T-cell (primary cell): ENCODE measurements around the gene EPB41L5. TPM values are rescaled to one million over a fixed set of nuclear protein-coding genes. Genes with fewer than 3 reads are reported as not detected.

Experiments
- ATAC-seq, 4 experiments: fragments of 200-7000 bp in 3 of 4; fragments of 150-1000 bp in 1 of 4; cut with Tn5 transposase; replicated peaks in 1 of 4; 1 replicate in 3 of 4; 2 replicates in 1 of 4; pipeline ENCODE4 v1.10.0; 2021; ENCODE audit warnings: moderate library complexity in 3 of 4, mild to moderate bottlenecking in 2 of 4, moderate number of reproducible peaks in 1 of 4
- CTCF ChIA-PET, 2 donors: fragments of 300-600 bp; sonication (Branson Sonifier 250); formaldehyde crosslinking; loops; one replicate each; lab custom pipeline; 2022; ENCODE audit warnings: antibody characterized with exemption in 2 of 2; lab: Charles Lee
- POLR2A ChIA-PET, 2 donors: fragments of 300-600 bp; sonication (Branson Sonifier 250); formaldehyde crosslinking; loops; one replicate each; lab custom pipeline; 2022; ENCODE audit warnings: antibody characterized with exemption in 2 of 2; lab: Charles Lee
- DNase-seq, 35 experiments: peaks; one replicate each; pipeline versions ENCODE4 v3.0.0 to v3.0.0-alpha.2; 2013 to 2023
- H3K27ac ChIP-seq: one replicate; pipeline ENCODE4 v1.5.1; 2013; ENCODE audit warnings: low read length
- H3K27me3 ChIP-seq, 2 experiments: replicated peaks in 1 of 2; 1 replicate in 1 of 2; 2 replicates in 1 of 2; pipeline versions ENCODE4 v1.6.1 to v1.7.0; 2013; ENCODE audit warnings: low read length in 1 of 2, mixed read lengths in 1 of 2; ENCODE audit not compliant: control insufficient read depth in 2 of 2, insufficient read depth in 2 of 2; ENCODE audit errors: extremely low read depth in 1 of 2
- H3K36me3 ChIP-seq, 2 donors: 1 replicate in 1 of 2; 2 replicates in 1 of 2; pipeline versions ENCODE4 v1.6.1 to v1.7.0; 2013; ENCODE audit warnings: low read length in 1 of 2; ENCODE audit not compliant: control insufficient read depth in 2 of 2, insufficient read depth in 1 of 2; ENCODE audit errors: extremely low read depth in 1 of 2
- H3K4me1 ChIP-seq, 2 experiments: 1 replicate in 1 of 2; 2 replicates in 1 of 2; pipeline versions ENCODE4 v1.6.1 to v1.7.0; 2013; ENCODE audit warnings: low read length in 2 of 2, mixed read lengths in 1 of 2; ENCODE audit not compliant: insufficient read depth in 2 of 2, control insufficient read depth in 1 of 2; ENCODE audit errors: extremely low read depth in 1 of 2
- H3K4me3 ChIP-seq, 2 donors: 1 replicate in 1 of 2; 2 replicates in 1 of 2; pipeline versions ENCODE4 v1.5.1 to v1.7.0; 2013; ENCODE audit warnings: mild to moderate bottlenecking in 2 of 2, low read length in 1 of 2, moderate library complexity in 1 of 2; ENCODE audit not compliant: control insufficient read depth in 1 of 2; ENCODE audit errors: extremely low read depth in 1 of 2
- H3K9me3 ChIP-seq: 2 replicates; pipeline ENCODE4 v1.7.0; 2013
- H3K27ac Mint-ChIP-seq, 2 donors: one replicate each; pipeline ENCODE4 v1.8.0; 2020 to 2021; ENCODE audit warnings: mild to moderate bottlenecking in 2 of 2, mixed read lengths in 2 of 2
- H3K27me3 Mint-ChIP-seq, 2 donors: one replicate each; pipeline ENCODE4 v1.8.0; 2021 to 2022; ENCODE audit warnings: mixed read lengths in 2 of 2
- H3K36me3 Mint-ChIP-seq: one replicate; pipeline ENCODE4 v1.8.0; 2021; ENCODE audit warnings: mixed read lengths
- H3K4me1 Mint-ChIP-seq, 3 donors: one replicate each; pipeline ENCODE4 v1.8.0; 2020 to 2022; ENCODE audit warnings: mixed read lengths in 3 of 3, mild to moderate bottlenecking in 1 of 3
- H3K4me3 Mint-ChIP-seq, 3 donors: one replicate each; pipeline ENCODE4 v1.8.0; 2020 to 2022; ENCODE audit warnings: mild to moderate bottlenecking in 3 of 3, mixed read lengths in 3 of 3, moderate library complexity in 3 of 3
- H3K9me3 Mint-ChIP-seq, 3 donors: one replicate each; pipeline ENCODE4 v1.8.0; 2020 to 2022; ENCODE audit warnings: mixed read lengths in 3 of 3
- WGBS: methylation state at CpG from one replicate; pipeline ENCODE4 v1.1.5; 2013; ENCODE audit warnings: missing lambda C conversion rate; ENCODE audit not compliant: insufficient coverage; 5-methylcytosine and 5-hydroxymethylcytosine counted together
- total RNA-seq, 35 experiments: library from RNA in 6 of 35; stranded (reverse) in 6 of 35; fragments of 120-200 nt in 1 of 35; gene quantifications; one replicate each; pipeline versions ENCODE4 v1.2.1 to v1.2.4 and lab custom pipeline; 2013 to 2026

The EPB41L5 gene
- total RNA-seq, 5 donors from 2014 or later (not counting 1 experiment from before 2014, with no cell fraction given): 5.6 to 7.9 (median 6.0) TPM

GRCh38 chr2:120223034-120223912, 210.4 kb downstream of the EPB41L5 start, which contains the start of gene TMEM185B:
TSS of gene TMEM185B (minus strand) at chr2:120223400. CDS start at chr2:120222976, 424 bp downstream.
- H3K9me3 Mint-ChIP-seq: peaks cover 0 to 3% (median 0%) of the 10 kb centered on the region in 3 donors
- Histone ChIP-seq H3K4me3 (peak within 1 kb of the TSS; percentile 67 to 73), H3K36me3 (peaks cover 0 to 4% of the 10 kb centered on the region in 2 donors), H3K4me1 (peaks cover 2 to 35% of the 10 kb centered on the region in 2 experiments), H3K27me3 (no peaks in the 10 kb centered on the region), H3K27ac (peak within 1 kb of the TSS; percentile 78), H3K9me3 (no peaks in the 10 kb centered on the region)
- peak; percentile 73 to 91 (median 83) for DNase-seq
- WGBS: 2% methylated on average over 107 of the region's 108 CpGs
- peak; percentile 92 to 96 (median 94) for ATAC-seq
- ChIA-PET CTCF (interaction anchor here (1.0 to 1.5 kb wide), 7 partner anchors 9 to 545 kb away, joined by 3 to 15 read pairs (median 7); partner anchors contain the start of gene RALB (in 1 of the 2)), POLR2A (interaction anchor here (0.6 to 1.1 kb wide), 6 partner anchors 8 to 115 kb away, joined by 3 to 10 read pairs (median 6); no protein-coding TSS in a partner anchor)
- H3K4me3 Mint-ChIP-seq: peak within 1 kb of the TSS; percentile 77 to 84 (median 82)
- peak within 1 kb of the TSS; percentile 89 to 92 for H3K27ac Mint-ChIP-seq
- H3K27me3 Mint-ChIP-seq: no peaks in the 10 kb centered on the region
- peaks cover 32% of the 10 kb centered on the region for H3K36me3 Mint-ChIP-seq
- peaks cover 67 to 69% (median 68%) of the 10 kb centered on the region in 3 donors for H3K4me1 Mint-ChIP-seq

GRCh38 chr2:120224256-120224655, 211.4 kb downstream of the EPB41L5 start:
- 93% methylated on average over 10 of the region's 13 CpGs for WGBS
- Histone ChIP-seq H3K27me3 (no peaks in the 10 kb centered on the region), H3K4me1 (peaks cover 4 to 35% of the 10 kb centered on the region in 2 experiments), H3K36me3 (peaks cover 0 to 4% of the 10 kb centered on the region in 2 donors), H3K9me3 (no peaks in the 10 kb centered on the region), H3K4me3 (peak overlapping the region; percentile 67 to 73), H3K27ac (no peak overlapping the region)
- POLR2A ChIA-PET: no interaction called here
- H3K4me3 Mint-ChIP-seq: peak overlapping the region; percentile 77 to 84 (median 82)
- H3K36me3 Mint-ChIP-seq: peaks cover 23% of the 10 kb centered on the region
- DNase-seq: no peak
- H3K27ac Mint-ChIP-seq: peak overlapping the region; percentile 75 to 89
- CTCF ChIA-PET: interaction anchor here in 1 of 2 donors (1.4 kb wide), 1 partner anchor 28 kb away, joined by 7 read pairs; the partner anchor contains the start of gene RALB
- H3K9me3 Mint-ChIP-seq: peaks cover 0 to 3% (median 0%) of the 10 kb centered on the region in 3 donors
- peaks cover 73 to 75% (median 73%) of the 10 kb centered on the region in 3 donors for H3K4me1 Mint-ChIP-seq
- ATAC-seq: no peak
- H3K27me3 Mint-ChIP-seq: no peaks in the 10 kb centered on the region

GRCh38 chr2:120224735-120225548, 212.1 kb downstream of the EPB41L5 start:
- ATAC-seq: no peak
- no peak overlapping the region for H3K4me3 ChIP-seq
- peak overlapping the region; percentile 77 to 84 (median 82) for H3K4me3 Mint-ChIP-seq
- peaks cover 5 to 35% of the 10 kb centered on the region in 2 experiments for H3K4me1 ChIP-seq
- 97% methylated on average over 6 of the region's 9 CpGs for WGBS
- POLR2A ChIA-PET: no interaction called here
- H3K9me3 ChIP-seq: no peaks in the 10 kb centered on the region
- CTCF ChIA-PET: interaction anchor here in 1 of 2 donors (0.5 kb wide), 1 partner anchor 24 kb away, joined by 4 read pairs; no protein-coding TSS in a partner anchor
- peak overlapping the region; percentile 23 to 64 for H3K27ac Mint-ChIP-seq
- DNase-seq: no peak
- H3K27me3 ChIP-seq: no peaks in the 10 kb centered on the region
- H3K27me3 Mint-ChIP-seq: no peaks in the 10 kb centered on the region
- no peak overlapping the region for H3K27ac ChIP-seq
- H3K36me3 Mint-ChIP-seq: peaks cover 20% of the 10 kb centered on the region
- H3K36me3 ChIP-seq: peaks cover 0 to 1% of the 10 kb centered on the region in 2 donors
- peaks cover 0 to 3% (median 0%) of the 10 kb centered on the region in 3 donors for H3K9me3 Mint-ChIP-seq
- peaks cover 75 to 79% (median 76%) of the 10 kb centered on the region in 3 donors for H3K4me1 Mint-ChIP-seq

- peak overlapping the region in 1 of 2 donors; percentile 64 for H3K27ac Mint-ChIP-seq
Measured at GRCh38 chr2:120225549-120226065, 212.7 kb downstream of the EPB41L5 start.

GRCh38 chr2:120226316-120226715, 213.4 kb downstream of the EPB41L5 start:
- ATAC-seq (no peak), DNase-seq (no peak)
- no peaks in the 10 kb centered on the region for H3K27me3 Mint-ChIP-seq
- Histone ChIP-seq H3K4me1 (peaks cover 15 to 46% of the 10 kb centered on the region in 2 experiments), H3K27me3 (no peaks in the 10 kb centered on the region), H3K4me3 (no peak overlapping the region), H3K9me3 (no peaks in the 10 kb centered on the region), H3K36me3 (no peaks in the 10 kb centered on the region), H3K27ac (no peak overlapping the region)
- no peak overlapping the region for H3K4me3 Mint-ChIP-seq
- H3K9me3 Mint-ChIP-seq: no peaks in the 10 kb centered on the region
- WGBS: 80% methylated on average over 7 of the region's 9 CpGs
- peaks cover 8% of the 10 kb centered on the region for H3K36me3 Mint-ChIP-seq
- CTCF ChIA-PET: interaction anchor here in 1 of 2 donors (0.5 kb wide), 1 partner anchor 9 kb away, joined by 4 read pairs; no protein-coding TSS in a partner anchor
- H3K27ac Mint-ChIP-seq: peak overlapping the region; percentile 24 to 61
- H3K4me1 Mint-ChIP-seq: peaks cover 75 to 81% (median 76%) of the 10 kb centered on the region in 3 donors
- POLR2A ChIA-PET: no interaction called here

More at GRCh38 chr2:120225549-120226065, 212.7 kb downstream of the EPB41L5 start:
- Histone ChIP-seq H3K27me3 (no peaks in the 10 kb centered on the region), H3K36me3 (no peaks in the 10 kb centered on the region), H3K4me1 (peaks cover 11 to 38% of the 10 kb centered on the region in 2 experiments), H3K9me3 (no peaks in the 10 kb centered on the region), H3K27ac (no peak overlapping the region), H3K4me3 (no peak overlapping the region)
- peak overlapping the region in 2 of 3 donors; percentile 39 to 77 for H3K4me3 Mint-ChIP-seq
- H3K27me3 Mint-ChIP-seq: no peaks in the 10 kb centered on the region
- CTCF ChIA-PET: interaction anchor here in 1 of 2 donors (0.5 kb wide), 1 partner anchor 23 kb away, joined by 4 read pairs; no protein-coding TSS in a partner anchor
- no peak for ATAC-seq
- WGBS: 98% methylated on average over 3 of the region's 9 CpGs
- POLR2A ChIA-PET: no interaction called here
- DNase-seq: no peak
- peaks cover 75 to 81% (median 76%) of the 10 kb centered on the region in 3 donors for H3K4me1 Mint-ChIP-seq
- peaks cover 15% of the 10 kb centered on the region for H3K36me3 Mint-ChIP-seq
- H3K9me3 Mint-ChIP-seq: peaks cover 0 to 3% (median 0%) of the 10 kb centered on the region in 3 donors
